Activated CD4-positive, alpha-beta T cell treated with anti-CD3 and anti-CD28 coated beads, Interleukin-2, amount 10 ng/mL, durations not matched to agents 7 days and 5 days (primary cell): ENCODE data around the gene ANO7. TPM values are rescaled to one million over a fixed set of nuclear protein-coding genes. Genes with fewer than 3 reads are reported as not detected.

ENCODE experiments used
- CTCF ChIA-PET: fragments of 350-600 bp; sonication (Branson Sonifier 250); formaldehyde crosslinking; loops from one replicate; lab custom pipeline; 2021; ENCODE audit warnings: antibody characterized with exemption; lab: Charles Lee
- POLR2A ChIA-PET: fragments of 350-600 bp; sonication (Branson Sonifier 250); formaldehyde crosslinking; loops from one replicate; lab custom pipeline; 2021; ENCODE audit warnings: antibody characterized with exemption; lab: Charles Lee
- DNase-seq: peaks from one replicate; pipeline ENCODE4 v3.0.0-alpha.2; 2020
- H3K27ac Mint-ChIP-seq: one replicate; pipeline ENCODE4 v1.8.0; 2021; ENCODE audit warnings: mild to moderate bottlenecking, moderate library complexity, mixed read lengths
- H3K27me3 Mint-ChIP-seq: one replicate; pipeline ENCODE4 v1.8.0; 2021; ENCODE audit warnings: mixed read lengths
- H3K36me3 Mint-ChIP-seq: one replicate; pipeline ENCODE4 v1.8.0; 2021; ENCODE audit warnings: low read depth, mixed read lengths
- H3K4me1 Mint-ChIP-seq: one replicate; pipeline ENCODE4 v1.8.0; 2021; ENCODE audit warnings: mixed read lengths
- H3K4me3 Mint-ChIP-seq: one replicate; pipeline ENCODE4 v1.8.0; 2021; ENCODE audit warnings: mild to moderate bottlenecking, moderate library complexity, mixed read lengths
- H3K9me3 Mint-ChIP-seq: one replicate; pipeline ENCODE4 v1.8.0; 2021; ENCODE audit warnings: mixed read lengths
- total RNA-seq, 2 experiments: library from RNA; stranded (reverse); gene quantifications; one replicate each; pipeline ENCODE4 v1.2.3, GENCODE V29; 2021

The ANO7 gene
- under 1 TPM; 0.12 TPM for total RNA-seq

- Mint-ChIP-seq H3K4me3 (no peak within 1 kb of the TSS), H3K27me3 (no peaks in the 10 kb centered on the region), H3K27ac (no peak within 1 kb of the TSS), H3K4me1 (no peaks in the 10 kb centered on the region), H3K9me3 (no peaks in the 10 kb centered on the region), H3K36me3 (no peaks in the 10 kb centered on the region)
- POLR2A ChIA-PET, result no interaction called here
- no peak for DNase-seq
- CTCF ChIA-PET, result interaction anchor here (0.6 to 1.4 kb wide), 3 partner anchors 8 to 49 kb away, joined by 3 to 4 read pairs (median 3); no protein-coding TSS in a partner anchor
Measured at GRCh38 chr2:241188361-241189092, at the start of gene ANO7. Gene ANO7 (plus strand): TSS chr2:241188677. CDS start chr2:241190064, 1,387 bp downstream.

GRCh38 chr2:241139531-241140444 lies 48.7 kb upstream of the ANO7 start:
- no peak for DNase-seq
- CTCF ChIA-PET, result interaction anchor here (0.8 kb wide), 1 partner anchor 129 kb away, joined by 4 read pairs; no protein-coding TSS in a partner anchor
- POLR2A ChIA-PET, result no interaction called here
- H3K27ac Mint-ChIP-seq, result no peak overlapping the region
- no peaks in the 10 kb centered on the region for H3K9me3 Mint-ChIP-seq
- H3K4me1 Mint-ChIP-seq, result no peaks in the 10 kb centered on the region
- H3K4me3 Mint-ChIP-seq, result no peak overlapping the region
- H3K27me3 Mint-ChIP-seq, result no peaks in the 10 kb centered on the region
- H3K36me3 Mint-ChIP-seq, result peaks cover 22% of the 10 kb centered on the region

GRCh38 chr2:241140445-241140840 lies 48.0 kb upstream of the ANO7 start:
- ChIA-PET POLR2A (no interaction called here), CTCF (interaction anchor here (0.8 kb wide), 1 partner anchor 130 kb away, joined by 4 read pairs; no protein-coding TSS in a partner anchor)
- DNase-seq, result no peak
- Mint-ChIP-seq H3K27me3 (no peaks in the 10 kb centered on the region), H3K9me3 (no peaks in the 10 kb centered on the region), H3K27ac (no peak overlapping the region), H3K4me3 (no peak overlapping the region), H3K4me1 (no peaks in the 10 kb centered on the region), H3K36me3 (peaks cover 20% of the 10 kb centered on the region)

- CTCF ChIA-PET, result interaction anchor here (1.1 kb wide), 1 partner anchor 14 kb away, joined by 3 read pairs; no protein-coding TSS in a partner anchor
- Mint-ChIP-seq H3K27ac (no peak overlapping the region), H3K36me3 (peaks cover 17% of the 10 kb centered on the region), H3K4me1 (peaks cover 2% of the 10 kb centered on the region), H3K27me3 (no peaks in the 10 kb centered on the region), H3K9me3 (no peaks in the 10 kb centered on the region), H3K4me3 (no peak overlapping the region)
- POLR2A ChIA-PET, result no interaction called here
- no peak for DNase-seq
Measured at GRCh38 chr2:241141214-241141770, 47.2 kb upstream of the ANO7 start.

- Mint-ChIP-seq H3K9me3 (no peaks in the 10 kb centered on the region), H3K4me1 (peaks cover 6% of the 10 kb centered on the region), H3K4me3 (no peak overlapping the region), H3K27ac (no peak overlapping the region), H3K27me3 (no peaks in the 10 kb centered on the region), H3K36me3 (peaks cover 14% of the 10 kb centered on the region)
- CTCF ChIA-PET, result interaction anchor here (1.1 kb wide), 1 partner anchor 15 kb away, joined by 3 read pairs; no protein-coding TSS in a partner anchor
- POLR2A ChIA-PET, result no interaction called here
- DNase-seq, result no peak
Measured at GRCh38 chr2:241142063-241142462, 46.4 kb upstream of the ANO7 start.

GRCh38 chr2:241142593-241142992 lies 45.9 kb upstream of the ANO7 start:
- peaks cover 13% of the 10 kb centered on the region for H3K36me3 Mint-ChIP-seq
- DNase-seq, result no peak
- H3K9me3 Mint-ChIP-seq, result no peaks in the 10 kb centered on the region
- ChIA-PET CTCF (no interaction called here), POLR2A (no interaction called here)
- no peaks in the 10 kb centered on the region for H3K27me3 Mint-ChIP-seq
- peaks cover 9% of the 10 kb centered on the region for H3K4me1 Mint-ChIP-seq
- H3K27ac Mint-ChIP-seq, result no peak overlapping the region
- no peak overlapping the region for H3K4me3 Mint-ChIP-seq

- Mint-ChIP-seq H3K27ac (no peak overlapping the region), H3K4me3 (no peak overlapping the region), H3K27me3 (no peaks in the 10 kb centered on the region), H3K9me3 (no peaks in the 10 kb centered on the region), H3K4me1 (peaks cover 28% of the 10 kb centered on the region), H3K36me3 (peaks cover 10% of the 10 kb centered on the region)
- DNase-seq, result no peak
- CTCF ChIA-PET, result interaction anchor here (0.7 to 1.0 kb wide), 2 partner anchors 26 to 774 kb away, joined by 3 read pairs; no protein-coding TSS in a partner anchor
- POLR2A ChIA-PET, result no interaction called here
Measured at GRCh38 chr2:241146286-241146685, 42.2 kb upstream of the ANO7 start.

- Mint-ChIP-seq H3K36me3 (peaks cover 2% of the 10 kb centered on the region), H3K4me1 (peaks cover 39% of the 10 kb centered on the region), H3K27ac (no peak overlapping the region), H3K9me3 (no peaks in the 10 kb centered on the region), H3K4me3 (no peak overlapping the region), H3K27me3 (no peaks in the 10 kb centered on the region)
- POLR2A ChIA-PET, result no interaction called here
- CTCF ChIA-PET, result interaction anchor here (1.0 kb wide), 1 partner anchor 27 kb away, joined by 3 read pairs; no protein-coding TSS in a partner anchor
- no peak for DNase-seq
Measured at GRCh38 chr2:241147336-241147735, 41.1 kb upstream of the ANO7 start.

GRCh38 chr2:241148239-241148638 lies 40.2 kb upstream of the ANO7 start:
- Mint-ChIP-seq H3K4me3 (peak overlapping the region; percentile 89), H3K27ac (peak overlapping the region; percentile 67), H3K4me1 (peaks cover 45% of the 10 kb centered on the region), H3K27me3 (no peaks in the 10 kb centered on the region), H3K9me3 (no peaks in the 10 kb centered on the region), H3K36me3 (peaks cover 2% of the 10 kb centered on the region)
- no peak for DNase-seq
- POLR2A ChIA-PET, result no interaction called here
- CTCF ChIA-PET, result no interaction called here

GRCh38 chr2:241148891-241149674 lies 39.4 kb upstream of the ANO7 start, which contains the start of gene PASK:
Gene PASK (minus strand): TSS chr2:241149472. CDS start chr2:241143032, 6,440 bp downstream.
- CTCF ChIA-PET, result interaction anchor here (0.7 to 3.1 kb wide), 8 partner anchors 13 to 695 kb away, joined by 3 to 10 read pairs (median 4); no protein-coding TSS in a partner anchor
- POLR2A ChIA-PET, result interaction anchor here (0.5 to 0.8 kb wide), 4 partner anchors 14 to 511 kb away, joined by 3 read pairs; partner anchors contain the start of gene MTERF4
- Mint-ChIP-seq H3K27me3 (no peaks in the 10 kb centered on the region), H3K36me3 (peaks cover 7% of the 10 kb centered on the region), H3K4me3 (peak within 1 kb of the TSS; percentile 89), H3K9me3 (no peaks in the 10 kb centered on the region), H3K27ac (peak within 1 kb of the TSS; percentile 94), H3K4me1 (peaks cover 51% of the 10 kb centered on the region)
- DNase-seq, result peak; percentile 98

GRCh38 chr2:241149675-241149924 lies 38.9 kb upstream of the ANO7 start:
- POLR2A ChIA-PET, result interaction anchor here (0.5 to 0.8 kb wide), 4 partner anchors 14 to 510 kb away, joined by 3 read pairs; partner anchors contain the start of gene MTERF4

More at GRCh38 chr2:241149675-241149924, 38.9 kb upstream of the ANO7 start:
- Mint-ChIP-seq H3K27ac (peak overlapping the region; percentile 86), H3K36me3 (peaks cover 7% of the 10 kb centered on the region), H3K27me3 (no peaks in the 10 kb centered on the region), H3K4me3 (peak overlapping the region; percentile 89), H3K9me3 (no peaks in the 10 kb centered on the region), H3K4me1 (peaks cover 51% of the 10 kb centered on the region)
- DNase-seq, result no peak
- CTCF ChIA-PET, result interaction anchor here (0.7 to 3.1 kb wide), 9 partner anchors 13 to 695 kb away, joined by 3 to 10 read pairs (median 3); no protein-coding TSS in a partner anchor
